HepG2 (cell line): ENCODE results near the gene TLE1. TPM values are rescaled to one million over a fixed set of nuclear protein-coding genes. Genes with fewer than 3 reads are reported as not detected.

ENCODE experiments used
- CBFB ChIP-seq: sonication (generic); formaldehyde crosslinking; IDR thresholded peaks from 2 replicates; pipeline ENCODE4 v1.4.0; 2020; ENCODE audit warnings: missing genetic modification reagents
- FLYWCH1 ChIP-seq: sonication (generic); formaldehyde crosslinking; IDR thresholded peaks from 2 replicates; pipeline ENCODE4 v1.8.1; 2023; ENCODE audit warnings: mild to moderate bottlenecking, missing genetic modification reagents
- FOXA1 ChIP-seq, 2 experiments: fragments of 450-650 bp in 1 of 2; sonication (generic) in 1 of 2; formaldehyde crosslinking in 1 of 2; IDR thresholded peaks; 2 replicates each; pipeline versions ENCODE4 v1.4.0 to v1.6.1; 2016 to 2020; ENCODE audit warnings: missing genetic modification reagents in 1 of 2
- GPN1 ChIP-seq: sonication (generic); formaldehyde crosslinking; IDR thresholded peaks from 2 replicates; pipeline ENCODE4 v1.5.1; 2020; ENCODE audit warnings: missing genetic modification reagents, borderline replicate concordance
- KLF16 ChIP-seq, 2 experiments: sonication (generic) in 1 of 2; formaldehyde crosslinking in 1 of 2; IDR thresholded peaks; 2 replicates each; pipeline versions ENCODE4 v1.6.1 to v1.8.0; 2016 to 2023; ENCODE audit warnings: missing genetic modification reagents in 2 of 2, missing compliant biosample characterization in 1 of 2
- KMT2B ChIP-seq: IDR thresholded peaks from 2 replicates; pipeline ENCODE4 v1.6.1; 2016; ENCODE audit warnings: missing genetic modification reagents, missing compliant biosample characterization
- MLXIP ChIP-seq: sonication (generic); formaldehyde crosslinking; IDR thresholded peaks from 2 replicates; pipeline ENCODE4 v1.9.0; 2021; ENCODE audit warnings: missing genetic modification reagents, borderline replicate concordance
- MYC ChIP-seq: sonication (generic); formaldehyde crosslinking; IDR thresholded peaks from 2 replicates; pipeline ENCODE4 v1.9.0; 2021; ENCODE audit warnings: missing genetic modification reagents, borderline replicate concordance
- NKX3-1 ChIP-seq: sonication (generic); formaldehyde crosslinking; IDR thresholded peaks from 2 replicates; pipeline ENCODE4 v1.5.0; 2020; ENCODE audit warnings: missing genetic modification reagents
- RXRA ChIP-seq: sonication (generic); formaldehyde crosslinking; IDR thresholded peaks from 2 replicates; pipeline ENCODE4 v1.5.1; 2020; ENCODE audit warnings: missing genetic modification reagents
- SATB2 ChIP-seq: sonication (generic); formaldehyde crosslinking; IDR thresholded peaks from 2 replicates; pipeline ENCODE4 v1.5.0; 2020; ENCODE audit warnings: missing genetic modification reagents
- SOX13 ChIP-seq, 3 experiments: fragments of 450-650 bp in 1 of 3; sonication (generic) in 1 of 3; formaldehyde crosslinking in 1 of 3; IDR thresholded peaks in 2 of 3; conservative IDR thresholded peaks in 1 of 3; 2 replicates each; pipeline versions ENCODE4 v1.5.0 to v1.6.1; 2016 to 2020; ENCODE audit warnings: antibody characterized with exemption in 1 of 3, mild to moderate bottlenecking in 1 of 3, missing compliant biosample characterization in 1 of 3, missing genetic modification reagents in 1 of 3, moderate library complexity in 1 of 3
- TAF15 ChIP-seq: fragments of 200-400 bp; formaldehyde crosslinking; IDR thresholded peaks from one replicate; pipeline ENCODE4 v1.6.1; 2018; ENCODE audit warnings: mild to moderate bottlenecking, low read depth, low read length; ENCODE audit not compliant: poor library complexity, severe bottlenecking
- ZNF225 ChIP-seq: sonication (generic); formaldehyde crosslinking; IDR thresholded peaks from 2 replicates; pipeline ENCODE4 v1.4.0; 2020; ENCODE audit warnings: mild to moderate bottlenecking, missing genetic modification reagents
- ZNF296 ChIP-seq: sonication (generic); formaldehyde crosslinking; conservative IDR thresholded peaks from 2 replicates; pipeline ENCODE4 v1.5.0; 2020; ENCODE audit warnings: mild to moderate bottlenecking, missing genetic modification reagents
- ZNF343 ChIP-seq: sonication (generic); formaldehyde crosslinking; IDR thresholded peaks from 2 replicates; pipeline ENCODE4 v1.4.0; 2020; ENCODE audit warnings: mild to moderate bottlenecking, missing genetic modification reagents
- ZNF703 ChIP-seq: sonication (generic); formaldehyde crosslinking; IDR thresholded peaks from 2 replicates; pipeline ENCODE4 v1.5.1; 2020; ENCODE audit warnings: missing genetic modification reagents, mild to moderate bottlenecking, moderate library complexity, borderline replicate concordance
- ZNF720 ChIP-seq: sonication (generic); formaldehyde crosslinking; IDR thresholded peaks from 2 replicates; pipeline ENCODE4 v1.4.0; 2020; ENCODE audit warnings: missing genetic modification reagents
- ZSCAN31 ChIP-seq: sonication (generic); formaldehyde crosslinking; IDR thresholded peaks from 2 replicates; pipeline ENCODE4 v1.5.0; 2020; ENCODE audit warnings: low read depth, mild to moderate bottlenecking, missing genetic modification reagents
- polyA plus RNA-seq, 8 experiments: library from polyadenylated mRNA; depleted of rRNA in 3 of 8; stranded (reverse) in 7 of 8; unstranded in 1 of 8; fragments of >200 nt; fragmentation: Illumina TruSeq in 4 of 8; extraction: Trizol in 4 of 8; gene quantifications; 2 replicates each; pipeline versions ENCODE4 v1.2.1 to v1.2.3, GENCODE V29; 2011 to 2016; ENCODE audit warnings: low read depth in 4 of 8, missing spikeins in 1 of 8, mixed read lengths in 1 of 8; ENCODE audit not compliant: insufficient read depth in 1 of 8
- total RNA-seq, 5 experiments: library from RNA; depleted of rRNA; stranded (reverse); fragments of >200 nt; fragmentation: Illumina TruSeq; extraction: Trizol; gene quantifications; 2 replicates each; pipeline ENCODE4 v1.2.3, GENCODE V29; 2016; ENCODE audit warnings: low read depth in 1 of 5
- TF ChIP-seq, protein P1 (sequence below): sonication (generic); formaldehyde crosslinking; IDR thresholded peaks from 2 replicates; pipeline ENCODE4 v1.4.0; 2020; ENCODE audit warnings: mild to moderate bottlenecking, missing genetic modification reagents
- TF ChIP-seq, protein P2 (sequence below): sonication (generic); formaldehyde crosslinking; IDR thresholded peaks from 2 replicates; pipeline ENCODE4 v1.4.0; 2020; ENCODE audit warnings: mild to moderate bottlenecking, missing genetic modification reagents

TLE1 gene
- total and polyA plus RNA-seq, 2 of the 13 experiments (the other 11 are each of a cell fraction or from before 2014, with no cell fraction given) = 35.9 to 109 TPM

DNA sequence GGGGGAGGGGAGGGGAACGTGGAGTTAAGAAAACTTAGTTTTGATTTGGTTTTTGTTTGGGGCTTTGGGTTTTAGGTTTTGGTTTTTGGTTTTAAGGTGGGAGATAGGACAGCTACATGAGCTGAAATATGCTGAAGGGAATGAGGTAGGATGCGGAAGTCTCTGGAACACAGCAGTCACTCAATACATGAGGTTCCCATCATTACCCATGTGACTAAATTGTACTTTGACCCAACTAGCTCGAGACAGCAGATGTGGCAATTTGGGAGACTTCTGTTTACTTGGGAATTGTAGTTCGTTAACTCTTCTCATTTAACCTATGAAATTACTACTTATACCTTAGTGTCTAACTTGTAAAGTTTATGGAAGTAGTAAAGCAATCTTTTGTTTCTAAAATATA lies 124.2 kb downstream of the TLE1 start (continued):
- TF ChIP-seq NKX3-1 (CRISPR knock-in tag) (no peak), ZNF720 (CRISPR knock-in tag) (no peak), RXRA (CRISPR knock-in tag) (no peak), GPN1 (CRISPR knock-in tag) (no peak), KMT2B (CRISPR knock-in tag) (no peak), ZNF225 (CRISPR knock-in tag) (no peak), ZNF343 (CRISPR knock-in tag) (no peak), SOX13 (IDR thresholded peaks at IDR 0.05) (no peak), SOX13 (CRISPR knock-in tag; conservative IDR thresholded peaks at IDR 0.05 in 1 of 2, IDR thresholded peaks at IDR 0.05 in 1 of 2) (peak in 1 of 2 experiments; percentile 32; a peak in 1 of 4 replicates), ZNF703 (CRISPR knock-in tag) (no peak), FLYWCH1 (CRISPR knock-in tag) (no peak), MYC (no peak), KLF16 (CRISPR knock-in tag; IDR thresholded peaks at IDR 0.05) (0 out of 4 replicates have a peak, but pooled peaks of 1 of the 2 experiments have one; percentile 20), ZNF296 (CRISPR knock-in tag) (no peak), ZSCAN31 (CRISPR knock-in tag) (no peak), TAF15 (no peak), SATB2 (no peak), FOXA1 (IDR thresholded peaks at IDR 0.05) (no peak), FOXA1 (CRISPR knock-in tag; IDR thresholded peaks at IDR 0.05) (peak; percentile 28; the same call in 1 of the 2 replicates), MLXIP (CRISPR knock-in tag) (no peak), CBFB (CRISPR knock-in tag) (no peak)
- TF ChIP-seq, protein P1, sequence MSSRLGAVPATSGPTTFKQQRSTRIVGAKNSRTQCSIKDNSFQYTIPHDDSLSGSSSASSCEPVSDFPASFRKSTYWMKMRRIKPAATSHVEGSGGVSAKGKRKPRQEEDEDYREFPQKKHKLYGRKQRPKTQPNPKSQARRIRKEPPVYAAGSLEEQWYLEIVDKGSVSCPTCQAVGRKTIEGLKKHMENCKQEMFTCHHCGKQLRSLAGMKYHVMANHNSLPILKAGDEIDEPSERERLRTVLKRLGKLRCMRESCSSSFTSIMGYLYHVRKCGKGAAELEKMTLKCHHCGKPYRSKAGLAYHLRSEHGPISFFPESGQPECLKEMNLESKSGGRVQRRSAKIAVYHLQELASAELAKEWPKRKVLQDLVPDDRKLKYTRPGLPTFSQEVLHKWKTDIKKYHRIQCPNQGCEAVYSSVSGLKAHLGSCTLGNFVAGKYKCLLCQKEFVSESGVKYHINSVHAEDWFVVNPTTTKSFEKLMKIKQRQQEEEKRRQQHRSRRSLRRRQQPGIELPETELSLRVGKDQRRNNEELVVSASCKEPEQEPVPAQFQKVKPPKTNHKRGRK = no peak
- TF ChIP-seq, protein P2, sequence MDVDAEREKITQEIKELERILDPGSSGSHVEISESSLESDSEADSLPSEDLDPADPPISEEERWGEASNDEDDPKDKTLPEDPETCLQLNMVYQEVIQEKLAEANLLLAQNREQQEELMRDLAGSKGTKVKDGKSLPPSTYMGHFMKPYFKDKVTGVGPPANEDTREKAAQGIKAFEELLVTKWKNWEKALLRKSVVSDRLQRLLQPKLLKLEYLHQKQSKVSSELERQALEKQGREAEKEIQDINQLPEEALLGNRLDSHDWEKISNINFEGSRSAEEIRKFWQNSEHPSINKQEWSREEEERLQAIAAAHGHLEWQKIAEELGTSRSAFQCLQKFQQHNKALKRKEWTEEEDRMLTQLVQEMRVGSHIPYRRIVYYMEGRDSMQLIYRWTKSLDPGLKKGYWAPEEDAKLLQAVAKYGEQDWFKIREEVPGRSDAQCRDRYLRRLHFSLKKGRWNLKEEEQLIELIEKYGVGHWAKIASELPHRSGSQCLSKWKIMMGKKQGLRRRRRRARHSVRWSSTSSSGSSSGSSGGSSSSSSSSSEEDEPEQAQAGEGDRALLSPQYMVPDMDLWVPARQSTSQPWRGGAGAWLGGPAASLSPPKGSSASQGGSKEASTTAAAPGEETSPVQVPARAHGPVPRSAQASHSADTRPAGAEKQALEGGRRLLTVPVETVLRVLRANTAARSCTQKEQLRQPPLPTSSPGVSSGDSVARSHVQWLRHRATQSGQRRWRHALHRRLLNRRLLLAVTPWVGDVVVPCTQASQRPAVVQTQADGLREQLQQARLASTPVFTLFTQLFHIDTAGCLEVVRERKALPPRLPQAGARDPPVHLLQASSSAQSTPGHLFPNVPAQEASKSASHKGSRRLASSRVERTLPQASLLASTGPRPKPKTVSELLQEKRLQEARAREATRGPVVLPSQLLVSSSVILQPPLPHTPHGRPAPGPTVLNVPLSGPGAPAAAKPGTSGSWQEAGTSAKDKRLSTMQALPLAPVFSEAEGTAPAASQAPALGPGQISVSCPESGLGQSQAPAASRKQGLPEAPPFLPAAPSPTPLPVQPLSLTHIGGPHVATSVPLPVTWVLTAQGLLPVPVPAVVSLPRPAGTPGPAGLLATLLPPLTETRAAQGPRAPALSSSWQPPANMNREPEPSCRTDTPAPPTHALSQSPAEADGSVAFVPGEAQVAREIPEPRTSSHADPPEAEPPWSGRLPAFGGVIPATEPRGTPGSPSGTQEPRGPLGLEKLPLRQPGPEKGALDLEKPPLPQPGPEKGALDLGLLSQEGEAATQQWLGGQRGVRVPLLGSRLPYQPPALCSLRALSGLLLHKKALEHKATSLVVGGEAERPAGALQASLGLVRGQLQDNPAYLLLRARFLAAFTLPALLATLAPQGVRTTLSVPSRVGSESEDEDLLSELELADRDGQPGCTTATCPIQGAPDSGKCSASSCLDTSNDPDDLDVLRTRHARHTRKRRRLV (CRISPR knock-in tag) = no peak
